ENCODE results near the gene MB21D2. TPM values are rescaled to one million over a fixed set of nuclear protein-coding genes. Genes with fewer than 3 reads are reported as not detected.

The MB21D2 gene
- polyA plus RNA-seq, 1 donor (not counting 4 experiments of a cell fraction or from before 2014, with no cell fraction given), result 9.0 TPM

- Histone ChIP-seq H3K4me1 (ENCODE audit: control insufficient read depth, extremely low read depth, insufficient read depth, low read length) (peaks cover 37% of the 10 kb centered on the region), H3K9me3 (ENCODE audit: control insufficient read depth, low read depth, low read length) (no peaks in the 10 kb centered on the region), H4K20me1 (ENCODE audit: control insufficient read depth, extremely low read depth, insufficient read depth, low read length) (no peaks in the 10 kb centered on the region), H3K36me3 (ENCODE audit: control insufficient read depth in 2 of 2, extremely low read depth in 1 of 2, insufficient read depth in 2 of 2, low read length in 2 of 2) (no peaks in the 10 kb centered on the region), H2AFZ (ENCODE audit: control insufficient read depth, low read length) (no peak overlapping the region), H3K9ac (ENCODE audit: control insufficient read depth, extremely low read depth, insufficient read depth, low read length) (peak overlapping the region; percentile 17), H3K27ac (ENCODE audit: control insufficient read depth, insufficient read depth, low read length) (peak overlapping the region; percentile 58), H3K79me2 (ENCODE audit: control insufficient read depth, insufficient read depth, low read length) (peaks cover 70% of the 10 kb centered on the region), H3K27me3 (ENCODE audit: control insufficient read depth, extremely low read depth, insufficient read depth, low read length) (no peaks in the 10 kb centered on the region), H3K4me3 (ENCODE audit: control insufficient read depth in 2 of 3, extremely low read depth in 1 of 3, insufficient read depth in 2 of 3, low read depth in 1 of 3, low read length in 3 of 3) (peak overlapping the region in 1 of 3 experiments; percentile 16), H3K9me1 (ENCODE audit: control insufficient read depth, extremely low read depth, insufficient read depth, low read length) (no peaks in the 10 kb centered on the region), H3K4me2 (ENCODE audit: control insufficient read depth, extremely low read depth, insufficient read depth, low read depth, low read length) (peak overlapping the region; percentile 61)
- TF ChIP-seq EZH2 (IDR thresholded peaks at IDR 0.05; ENCODE audit: low read length) (no peak), CTCF (optimal IDR thresholded peaks at IDR 0.05 in 1 of 3, IDR thresholded peaks at IDR 0.05 in 1 of 3, conservative IDR thresholded peaks at IDR 0.05 in 1 of 3; ENCODE audit: extremely low read depth in 1 of 3, insufficient read depth in 2 of 3, low read length in 3 of 3) (no peak)
- no peak for FAIRE-seq
- dilution Hi-C loops (cut with MboI; ENCODE audit: extremely low pct_ligation_motif_present, low sequenced_read_pairs), result no loop called here
- DNase-seq (ENCODE audit: low read depth, low spot score), result no peak
These were observed 24.5 kb downstream of the MB21D2 start for GRCh38 chr3:192892981-192893700.

DNA sequence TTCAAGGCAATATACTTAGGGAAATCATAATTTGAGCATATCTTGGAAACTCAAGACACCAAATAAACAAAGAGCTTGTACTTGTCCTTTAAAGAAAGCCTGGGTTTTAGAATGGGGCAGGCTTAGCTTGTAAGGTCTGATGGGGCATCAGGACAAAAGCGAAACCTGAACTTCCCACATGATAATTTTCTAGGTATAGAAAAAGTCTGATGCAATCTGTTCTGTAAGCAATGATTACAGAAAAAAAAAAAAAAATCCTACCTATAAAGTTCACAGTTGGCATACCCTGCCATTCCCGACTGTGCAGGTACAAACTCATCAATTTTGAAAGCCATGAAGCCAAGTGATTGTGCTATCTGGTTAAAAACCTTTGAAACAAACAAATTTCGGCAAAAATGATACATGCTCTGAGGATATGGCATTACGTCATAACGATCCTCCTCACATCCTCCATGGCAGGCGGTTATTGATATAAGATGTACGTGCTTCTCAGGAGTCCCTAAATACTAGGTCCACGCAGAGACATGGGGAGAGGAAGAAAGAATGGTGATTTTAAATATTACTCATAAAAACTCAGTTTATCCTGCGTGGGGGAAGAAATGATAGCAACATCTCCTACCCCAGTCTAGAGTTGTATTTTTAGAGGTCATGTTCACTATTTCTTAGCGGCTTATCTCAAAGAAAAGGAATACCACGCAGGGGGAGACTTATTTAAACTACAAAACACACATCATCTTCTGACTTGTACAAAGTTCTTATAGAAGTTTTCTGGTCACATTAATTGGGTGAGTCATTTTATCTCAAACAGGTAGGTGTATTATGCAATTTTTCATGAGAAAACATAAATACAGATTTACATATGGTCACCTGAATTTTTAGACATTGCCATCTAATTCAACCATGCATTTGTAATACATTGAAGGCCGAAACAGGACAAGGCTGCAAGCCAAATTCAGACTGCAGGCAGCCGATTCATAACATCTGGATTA lies 27.0 kb downstream of the MB21D2 start:
- dilution Hi-C loops (cut with MboI; ENCODE audit: extremely low pct_ligation_motif_present, low sequenced_read_pairs), result no loop called here
- no peak overlapping the region for H2AFZ ChIP-seq (ENCODE audit: control insufficient read depth, low read length)
- H3K27me3 ChIP-seq (ENCODE audit: control insufficient read depth, extremely low read depth, insufficient read depth, low read length), result no peaks in the 10 kb centered on the region
- H4K20me1 ChIP-seq (ENCODE audit: control insufficient read depth, extremely low read depth, insufficient read depth, low read length), result no peaks in the 10 kb centered on the region
- H3K9me1 ChIP-seq (ENCODE audit: control insufficient read depth, extremely low read depth, insufficient read depth, low read length), result no peaks in the 10 kb centered on the region
- H3K4me2 ChIP-seq (ENCODE audit: control insufficient read depth, extremely low read depth, insufficient read depth, low read depth, low read length), result peak overlapping the region; percentile 47
- H3K9ac ChIP-seq (ENCODE audit: control insufficient read depth, extremely low read depth, insufficient read depth, low read length), result no peak overlapping the region
- no peaks in the 10 kb centered on the region for H3K9me3 ChIP-seq (ENCODE audit: control insufficient read depth, low read depth, low read length)
- H3K36me3 ChIP-seq (ENCODE audit: control insufficient read depth in 2 of 2, extremely low read depth in 1 of 2, insufficient read depth in 2 of 2, low read length in 2 of 2), result no peaks in the 10 kb centered on the region
- DNase-seq (ENCODE audit: low read depth, low spot score) (no peak), FAIRE-seq (no peak)
- TF ChIP-seq CTCF (optimal IDR thresholded peaks at IDR 0.05 in 1 of 3, IDR thresholded peaks at IDR 0.05 in 1 of 3, conservative IDR thresholded peaks at IDR 0.05 in 1 of 3; ENCODE audit: extremely low read depth in 1 of 3, insufficient read depth in 2 of 3, low read length in 3 of 3), result no peak
- peak overlapping the region; percentile 23 for H3K27ac ChIP-seq (ENCODE audit: control insufficient read depth, insufficient read depth, low read length)
- peak overlapping the region in 1 of 3 experiments; percentile 9 for H3K4me3 ChIP-seq (ENCODE audit: control insufficient read depth in 2 of 3, extremely low read depth in 1 of 3, insufficient read depth in 2 of 3, low read depth in 1 of 3, low read length in 3 of 3)
- H3K4me1 ChIP-seq (ENCODE audit: control insufficient read depth, extremely low read depth, insufficient read depth, low read length), result peaks cover 59% of the 10 kb centered on the region
- peaks cover 58% of the 10 kb centered on the region for H3K79me2 ChIP-seq (ENCODE audit: control insufficient read depth, insufficient read depth, low read length)
